Peyer's patch (tissue), 4 donors: ENCODE results near the gene KNOP1. TPM values are rescaled to one million over a fixed set of nuclear protein-coding genes. Genes with fewer than 3 reads are reported as not detected.
"Not testable (repeated sequence)": the region's sequence is repeated elsewhere in the genome, so short reads cannot be mapped to it uniquely, and the experiment has no call there.

Experiments
- DNase-seq, 3 donors: peaks; one replicate each; pipeline ENCODE4 v3.0.0-alpha.2; 2017 to 2019
- H3K27ac ChIP-seq, 4 donors: fragments of 200-600 bp; sonication (generic); one replicate each; pipeline ENCODE4 v1.5.1; 2016 to 2019
- H3K27me3 ChIP-seq, 2 donors: fragments of 200-600 bp; sonication (generic); one replicate each; pipeline ENCODE4 v1.5.1; 2019
- H3K36me3 ChIP-seq, 3 donors: fragments of 200-600 bp; sonication (generic); one replicate each; pipeline ENCODE4 v1.5.1; 2016 to 2019
- H3K4me1 ChIP-seq, 4 donors: fragments of 200-600 bp; sonication (generic); one replicate each; pipeline ENCODE4 v1.5.1; 2016 to 2019
- H3K4me3 ChIP-seq, 4 donors: fragments of 200-600 bp; sonication (generic); 1 replicate in 3 of 4; 2 replicates in 1 of 4; pipeline ENCODE4 v1.5.1; 2016 to 2019; ENCODE audit warnings: mild to moderate bottlenecking in 1 of 4
- H3K9me3 ChIP-seq, 4 donors: fragments of 200-600 bp; sonication (generic); one replicate each; pipeline ENCODE4 v1.5.1; 2016 to 2019; ENCODE audit warnings: mild to moderate bottlenecking in 1 of 4
- POLR2A ChIP-seq, 2 donors: fragments of 450-650 bp; IDR thresholded peaks; one replicate each; pipeline ENCODE4 v1.5.1; 2017; ENCODE audit warnings: antibody characterized with exemption in 2 of 2, mild to moderate bottlenecking in 2 of 2, moderate library complexity in 2 of 2
- total RNA-seq, 4 donors: library from RNA; depleted of rRNA; stranded (reverse); fragments of >200 nt; gene quantifications; one replicate each; pipeline ENCODE4 v1.1.0, GENCODE V29; 2016
- TF ChIP-seq, protein P1 (sequence below), 6 experiments: fragments of 450-650 bp in 4 of 6; fragments of 200-600 bp in 2 of 6; sonication (generic) in 1 of 6; IDR thresholded peaks; one replicate each; pipeline ENCODE4 v1.5.1; 2017 to 2019; ENCODE audit warnings: antibody characterized with exemption in 6 of 6, mild to moderate bottlenecking in 3 of 6, moderate library complexity in 1 of 6

KNOP1 gene
- total RNA-seq, 4 donors from 2014 or later: 10.0 to 26.1 (median 19.9) TPM

DNA sequence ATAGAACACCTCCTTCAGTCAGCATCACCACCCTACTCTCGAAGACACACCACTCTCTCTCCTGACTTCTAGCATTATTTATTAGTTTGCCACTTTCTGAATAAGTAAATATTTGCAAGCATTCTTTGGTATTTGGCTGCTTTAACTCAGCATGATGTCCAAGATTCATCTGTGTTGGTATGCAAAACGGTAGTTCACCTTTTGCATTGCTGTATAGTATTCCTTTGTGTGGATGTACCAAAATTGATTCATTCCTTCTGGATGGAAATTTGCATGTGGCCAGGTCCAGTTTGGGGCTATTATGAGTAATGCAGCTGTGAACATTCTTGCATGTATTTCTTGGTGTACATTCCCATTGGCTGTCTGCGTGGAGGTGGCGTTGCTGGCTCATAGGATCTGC, 32.9 kb downstream of the KNOP1 start:
- H3K9me3 ChIP-seq: no peaks in the 10 kb centered on the region
- H3K4me1 ChIP-seq: no peaks in the 10 kb centered on the region
- TF ChIP-seq, protein P1, sequence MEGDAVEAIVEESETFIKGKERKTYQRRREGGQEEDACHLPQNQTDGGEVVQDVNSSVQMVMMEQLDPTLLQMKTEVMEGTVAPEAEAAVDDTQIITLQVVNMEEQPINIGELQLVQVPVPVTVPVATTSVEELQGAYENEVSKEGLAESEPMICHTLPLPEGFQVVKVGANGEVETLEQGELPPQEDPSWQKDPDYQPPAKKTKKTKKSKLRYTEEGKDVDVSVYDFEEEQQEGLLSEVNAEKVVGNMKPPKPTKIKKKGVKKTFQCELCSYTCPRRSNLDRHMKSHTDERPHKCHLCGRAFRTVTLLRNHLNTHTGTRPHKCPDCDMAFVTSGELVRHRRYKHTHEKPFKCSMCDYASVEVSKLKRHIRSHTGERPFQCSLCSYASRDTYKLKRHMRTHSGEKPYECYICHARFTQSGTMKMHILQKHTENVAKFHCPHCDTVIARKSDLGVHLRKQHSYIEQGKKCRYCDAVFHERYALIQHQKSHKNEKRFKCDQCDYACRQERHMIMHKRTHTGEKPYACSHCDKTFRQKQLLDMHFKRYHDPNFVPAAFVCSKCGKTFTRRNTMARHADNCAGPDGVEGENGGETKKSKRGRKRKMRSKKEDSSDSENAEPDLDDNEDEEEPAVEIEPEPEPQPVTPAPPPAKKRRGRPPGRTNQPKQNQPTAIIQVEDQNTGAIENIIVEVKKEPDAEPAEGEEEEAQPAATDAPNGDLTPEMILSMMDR (IDR thresholded peaks at IDR 0.05): no peak
- no peak for TF ChIP-seq POLR2A (IDR thresholded peaks at IDR 0.05)
- no peak overlapping the region for H3K4me3 ChIP-seq
- H3K27me3 ChIP-seq: no peaks in the 10 kb centered on the region
- no peak for DNase-seq
- H3K36me3 ChIP-seq: peaks cover 0 to 70% (median 0%) of the 10 kb centered on the region in 3 donors
- H3K27ac ChIP-seq: no peak overlapping the region

DNA sequence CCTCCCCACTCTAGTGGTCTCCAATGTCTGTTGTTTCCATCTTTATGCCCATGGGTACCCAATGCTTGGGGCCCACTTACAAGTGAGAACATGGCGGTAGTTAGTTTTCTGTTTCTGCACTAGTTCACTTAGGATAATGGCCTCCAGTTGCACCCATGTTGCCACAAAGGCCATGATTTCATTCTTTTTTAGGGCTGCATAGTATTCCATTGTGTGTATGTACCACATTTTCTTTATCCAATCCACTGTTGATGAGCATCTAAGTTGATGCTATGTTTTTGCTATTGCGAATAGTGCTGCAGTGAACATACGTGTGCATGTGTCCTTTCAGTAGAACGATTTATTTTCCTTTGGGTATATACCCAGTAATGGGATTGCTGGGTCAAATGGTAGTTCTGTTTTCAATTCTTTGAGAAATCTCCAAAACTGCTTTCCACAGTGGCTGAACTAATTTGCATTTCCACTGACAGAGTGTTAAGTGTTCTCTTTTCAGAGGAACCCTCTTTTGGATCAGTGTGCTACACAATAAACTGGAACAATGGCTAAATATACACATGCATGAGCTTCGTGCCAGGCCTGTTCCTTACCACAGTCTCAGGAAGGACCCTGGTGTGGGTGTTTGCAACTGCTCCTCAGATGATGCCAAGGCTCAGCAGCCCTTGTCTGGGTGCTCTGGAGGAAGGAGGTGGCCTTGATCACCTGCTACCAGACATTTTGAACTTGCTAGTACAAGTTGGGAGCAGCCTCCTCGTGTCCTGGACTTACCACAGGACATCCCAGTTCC, 34.4 kb downstream of the KNOP1 start:
- no peaks in the 10 kb centered on the region for H3K9me3 ChIP-seq
- peaks cover 0 to 68% (median 0%) of the 10 kb centered on the region in 3 donors for H3K36me3 ChIP-seq
- no peak overlapping the region for H3K4me3 ChIP-seq
- no peak for DNase-seq
- no peaks in the 10 kb centered on the region for H3K27me3 ChIP-seq
- TF ChIP-seq, protein P1 (IDR thresholded peaks at IDR 0.05): no peak
- TF ChIP-seq POLR2A (IDR thresholded peaks at IDR 0.05): no peak
- H3K27ac ChIP-seq: no peak overlapping the region
- no peaks in the 10 kb centered on the region for H3K4me1 ChIP-seq

DNA sequence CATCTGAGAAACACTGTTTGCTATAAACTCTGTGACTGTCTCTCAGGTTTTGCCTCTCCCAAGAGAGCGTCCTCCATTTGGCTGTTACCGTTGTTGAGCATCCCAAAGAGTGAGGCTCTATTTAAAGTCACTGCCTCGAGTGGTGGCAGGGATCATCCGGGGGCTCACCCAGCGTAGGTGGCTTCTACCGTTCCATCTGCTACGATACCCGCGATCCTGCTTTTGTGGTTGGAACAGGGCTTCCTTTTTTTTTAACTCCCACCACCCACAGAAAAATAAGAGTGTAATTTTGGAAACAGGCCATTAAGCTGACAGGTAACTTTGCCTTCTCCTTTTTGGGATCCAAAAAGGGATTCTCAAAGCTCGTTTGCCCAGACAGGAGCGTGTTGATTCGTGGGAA, 36.4 kb downstream of the KNOP1 start:
- no peaks in the 10 kb centered on the region for H3K27me3 ChIP-seq
- H3K9me3 ChIP-seq: no peaks in the 10 kb centered on the region
- H3K36me3 ChIP-seq: peaks cover 0 to 49% (median 0%) of the 10 kb centered on the region in 3 donors
- DNase-seq: no peak
- no peak for TF ChIP-seq POLR2A (IDR thresholded peaks at IDR 0.05)
- TF ChIP-seq, protein P1 (IDR thresholded peaks at IDR 0.05): no peak
- H3K4me1 ChIP-seq: no peaks in the 10 kb centered on the region
- H3K27ac ChIP-seq: no peak overlapping the region
- no peak overlapping the region for H3K4me3 ChIP-seq

DNA sequence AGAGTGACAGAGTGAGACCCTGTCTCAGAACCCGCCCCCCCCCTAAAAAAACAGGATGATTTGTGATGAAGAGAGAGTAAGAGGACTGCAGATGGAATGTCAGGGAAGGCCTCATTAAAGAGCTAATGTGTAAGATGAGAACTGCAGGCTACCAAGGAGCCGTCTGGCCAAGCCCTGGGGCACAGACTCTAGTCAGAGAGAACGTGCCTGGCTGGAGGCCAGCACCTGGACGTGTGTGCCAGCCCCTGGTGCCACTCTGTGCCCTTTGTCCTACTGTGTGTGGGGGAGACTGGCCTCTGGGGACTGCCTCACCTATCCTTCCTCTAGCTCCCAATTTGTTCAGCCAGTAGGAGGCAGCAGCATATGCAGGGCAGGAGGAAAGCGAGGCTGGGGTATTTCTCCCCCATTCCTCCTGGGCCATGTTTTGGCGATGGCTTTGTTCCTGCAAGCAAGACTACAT, 37.1 kb downstream of the KNOP1 start:
- H3K9me3 ChIP-seq: no peaks in the 10 kb centered on the region
- no peak overlapping the region for H3K27ac ChIP-seq
- H3K27me3 ChIP-seq: no peaks in the 10 kb centered on the region
- H3K4me3 ChIP-seq: no peak overlapping the region
- H3K36me3 ChIP-seq: peaks cover 0 to 49% (median 0%) of the 10 kb centered on the region in 3 donors
- H3K4me1 ChIP-seq: no peaks in the 10 kb centered on the region
- no peak for DNase-seq
- no peak for TF ChIP-seq POLR2A (IDR thresholded peaks at IDR 0.05)
- TF ChIP-seq, protein P1 (IDR thresholded peaks at IDR 0.05): peak in 1 of 6 experiments; percentile 2

DNA sequence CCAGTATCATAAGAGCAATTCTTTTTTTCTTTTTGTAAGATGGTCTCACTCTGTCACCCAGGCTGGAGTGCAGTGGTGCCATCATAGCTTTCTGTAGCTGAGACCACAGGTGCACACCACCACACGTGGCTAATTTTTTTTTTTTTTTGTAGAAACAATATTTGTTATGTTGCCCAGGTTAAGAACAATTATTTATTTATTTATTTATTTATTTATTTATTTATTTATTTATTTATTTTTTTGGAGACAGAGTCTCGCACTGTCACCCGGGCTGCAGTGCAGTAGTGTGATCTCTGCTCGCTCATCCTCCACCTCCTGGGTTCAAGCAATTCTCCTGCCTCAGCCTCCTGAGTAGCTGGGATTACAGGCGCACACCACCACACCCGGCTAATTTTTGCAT, 38.7 kb downstream of the KNOP1 start:
- not testable (repeated sequence) for H3K9me3 ChIP-seq, H3K27ac ChIP-seq, H3K4me3 ChIP-seq, H3K27me3 ChIP-seq, DNase-seq, H3K4me1 ChIP-seq
- H3K36me3 ChIP-seq: peaks cover 0 to 33% (median 0%) of the 10 kb centered on the region in 3 donors

DNA sequence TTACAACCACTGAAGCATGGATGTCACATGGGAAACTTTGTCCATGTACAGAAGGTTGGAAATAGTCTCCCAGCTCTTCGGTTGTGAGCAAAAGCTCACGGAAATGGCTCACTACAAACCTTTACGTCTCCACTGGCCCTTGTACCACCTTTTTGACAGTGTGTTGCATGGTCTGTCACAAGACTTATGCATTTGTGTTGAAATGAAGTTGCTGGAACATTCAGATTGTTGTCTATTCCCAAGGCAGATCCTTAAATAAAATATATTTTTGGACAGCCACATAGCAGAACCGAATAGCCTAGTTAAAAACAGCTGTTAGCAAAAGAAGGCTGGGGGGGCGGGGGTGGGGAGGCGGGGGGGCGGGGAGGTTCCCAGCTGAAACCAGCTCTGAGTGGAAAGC, 39.2 kb downstream of the KNOP1 start:
- H3K4me1 ChIP-seq: no peaks in the 10 kb centered on the region
- no peak for TF ChIP-seq POLR2A (IDR thresholded peaks at IDR 0.05)
- TF ChIP-seq, protein P1 (IDR thresholded peaks at IDR 0.05): no peak
- H3K4me3 ChIP-seq: no peak overlapping the region
- no peak for DNase-seq
- H3K9me3 ChIP-seq: no peaks in the 10 kb centered on the region
- H3K27ac ChIP-seq: no peak overlapping the region
- peaks cover 0 to 28% (median 0%) of the 10 kb centered on the region in 3 donors for H3K36me3 ChIP-seq
- H3K27me3 ChIP-seq: no peaks in the 10 kb centered on the region
